ENCODE measurements around the gene TSR3. TPM values are rescaled to one million over a fixed set of nuclear protein-coding genes. Genes with fewer than 3 reads are reported as not detected.

TSR3 gene
- total RNA-seq, 2 donors from 2014 or later, result 64.9 to 67.4 TPM

GRCh38 chr16:1349951-1350350, 1.7 kb downstream of the TSR3 start:
- no peak overlapping the region for H3K27ac ChIP-seq (ENCODE audit: low read depth, low read length)
- Mint-ChIP-seq H3K27me3 (ENCODE audit: insufficient read depth) (no peaks in the 10 kb centered on the region), H3K4me3 (peak overlapping the region; percentile 73), H3K4me1 (peaks cover 9% of the 10 kb centered on the region), H3K9me3 (no peaks in the 10 kb centered on the region), H3K36me3 (ENCODE audit: low read depth) (peaks cover 10% of the 10 kb centered on the region), H3K27ac (no peak overlapping the region)
- no peaks in the 10 kb centered on the region for H3K27me3 ChIP-seq (ENCODE audit: control insufficient read depth, insufficient read depth, low read length, poor library complexity, severe bottlenecking)
- H3K4me3 ChIP-seq (ENCODE audit: low read length), result no peak overlapping the region
- peaks cover 17% of the 10 kb centered on the region for H3K36me3 ChIP-seq (ENCODE audit: control insufficient read depth, insufficient read depth, low read length)
- H3K4me1 ChIP-seq (ENCODE audit: control insufficient read depth, insufficient read depth, low read length), result no peaks in the 10 kb centered on the region
- no peaks in the 10 kb centered on the region for H3K9me3 ChIP-seq (ENCODE audit: control insufficient read depth, low read length)
- no peak for TF ChIP-seq CTCF (conservative IDR thresholded peaks at IDR 0.05)
- 95 to 99% methylated on average over 10 to 17 of the region's 17 CpGs for WGBS, 2 experiments (ENCODE audit: insufficient coverage in 1 of 2, insufficient read length in 1 of 2)
- no peak overlapping the region for H3K9ac ChIP-seq (ENCODE audit: extremely low read depth, low read length, poor library complexity, severe bottlenecking)
- DNase-seq, result no peak

- Mint-ChIP-seq H3K27me3 (ENCODE audit: insufficient read depth) (no peaks in the 10 kb centered on the region), H3K4me1 (peaks cover 9% of the 10 kb centered on the region), H3K4me3 (peak overlapping the region; percentile 73), H3K36me3 (ENCODE audit: low read depth) (peaks cover 10% of the 10 kb centered on the region), H3K27ac (no peak overlapping the region), H3K9me3 (no peaks in the 10 kb centered on the region)
- no peak overlapping the region for H3K27ac ChIP-seq (ENCODE audit: low read depth, low read length)
- no peak for DNase-seq
- TF ChIP-seq CTCF (conservative IDR thresholded peaks at IDR 0.05), result no peak
- H3K9ac ChIP-seq (ENCODE audit: extremely low read depth, low read length, poor library complexity, severe bottlenecking), result no peak overlapping the region
- H3K4me3 ChIP-seq (ENCODE audit: low read length), result no peak overlapping the region
- peaks cover 1% of the 10 kb centered on the region for H3K27me3 ChIP-seq (ENCODE audit: control insufficient read depth, insufficient read depth, low read length, poor library complexity, severe bottlenecking)
- no peaks in the 10 kb centered on the region for H3K9me3 ChIP-seq (ENCODE audit: control insufficient read depth, low read length)
- H3K4me1 ChIP-seq (ENCODE audit: control insufficient read depth, insufficient read depth, low read length), result no peaks in the 10 kb centered on the region
- H3K36me3 ChIP-seq (ENCODE audit: control insufficient read depth, insufficient read depth, low read length), result peaks cover 17% of the 10 kb centered on the region
- WGBS, 2 experiments (ENCODE audit: insufficient coverage in 1 of 2, insufficient read length in 1 of 2), result 95 to 96% methylated on average over 10 to 16 of the region's 16 CpGs
Measured at GRCh38 chr16:1349351-1349750, 2.3 kb downstream of the TSR3 start.

GRCh38 chr16:1348926-1349325, 2.8 kb downstream of the TSR3 start:
- peaks cover 10% of the 10 kb centered on the region for H3K36me3 Mint-ChIP-seq (ENCODE audit: low read depth)
- H3K9ac ChIP-seq (ENCODE audit: extremely low read depth, low read length, poor library complexity, severe bottlenecking), result no peak overlapping the region
- H3K4me3 ChIP-seq (ENCODE audit: low read length), result no peak overlapping the region

More at GRCh38 chr16:1348926-1349325, 2.8 kb downstream of the TSR3 start:
- Histone ChIP-seq H3K4me1 (ENCODE audit: control insufficient read depth, insufficient read depth, low read length) (no peaks in the 10 kb centered on the region), H3K27ac (ENCODE audit: low read depth, low read length) (no peak overlapping the region), H3K27me3 (ENCODE audit: control insufficient read depth, insufficient read depth, low read length, poor library complexity, severe bottlenecking) (peaks cover 6% of the 10 kb centered on the region), H3K9me3 (ENCODE audit: control insufficient read depth, low read length) (no peaks in the 10 kb centered on the region), H3K36me3 (ENCODE audit: control insufficient read depth, insufficient read depth, low read length) (peaks cover 17% of the 10 kb centered on the region)
- H3K4me1 Mint-ChIP-seq, result peaks cover 9% of the 10 kb centered on the region
- 90 to 100% methylated on average over 6 to 14 of the region's 14 CpGs for WGBS, 2 experiments (ENCODE audit: insufficient coverage in 1 of 2, insufficient read length in 1 of 2)
- H3K27me3 Mint-ChIP-seq (ENCODE audit: insufficient read depth), result no peaks in the 10 kb centered on the region
- H3K4me3 Mint-ChIP-seq, result no peak overlapping the region
- H3K9me3 Mint-ChIP-seq, result no peaks in the 10 kb centered on the region
- DNase-seq, result no peak
- H3K27ac Mint-ChIP-seq, result no peak overlapping the region
- no peak for TF ChIP-seq CTCF (conservative IDR thresholded peaks at IDR 0.05)

All from endodermal cell (in vitro differentiated cells).